Loucy (cell line): Measurements from ENCODE around the gene IP6K2.

ENCODE experiments used
- H2AFZ ChIP-seq: fragments of 200-600 bp; sonication (generic); 2 replicates; pipeline ENCODE4 v1.6.0; 2016; ENCODE audit warnings: antibody characterized with exemption, mild to moderate bottlenecking, low read length, moderate library complexity
- H3F3A ChIP-seq: fragments of 200-600 bp; 2 replicates; pipeline ENCODE4 v1.6.0; 2016; ENCODE audit warnings: antibody characterized with exemption, low read depth, mild to moderate bottlenecking
- H3K27me3 ChIP-seq: fragments of 200-600 bp; sonication (generic); 2 replicates; pipeline ENCODE4 v1.6.1; 2014; ENCODE audit warnings: low read length, mild to moderate bottlenecking; ENCODE audit not compliant: insufficient read depth, poor library complexity, severe bottlenecking
- H3K36me3 ChIP-seq: fragments of 200-600 bp; sonication (generic); 2 replicates; pipeline ENCODE4 v1.6.1; 2016; ENCODE audit warnings: low read length; ENCODE audit not compliant: insufficient read depth
- H3K4me1 ChIP-seq: fragments of 200-600 bp; sonication (generic); 2 replicates; pipeline ENCODE4 v1.5.1; 2014; ENCODE audit warnings: low read length, mild to moderate bottlenecking; ENCODE audit not compliant: insufficient read depth, poor library complexity, severe bottlenecking
- H3K4me2 ChIP-seq: fragments of 200-600 bp; sonication (generic); 2 replicates; pipeline ENCODE4 v1.6.0; 2014; ENCODE audit warnings: antibody characterized with exemption, low read length, low read depth, mild to moderate bottlenecking; ENCODE audit not compliant: poor library complexity, severe bottlenecking
- H3K4me3 ChIP-seq: fragments of 200-600 bp; sonication (generic); 2 replicates; pipeline ENCODE4 v1.5.1; 2014; ENCODE audit warnings: low read length, mild to moderate bottlenecking, mixed read lengths; ENCODE audit not compliant: poor library complexity, severe bottlenecking
- H3K79me2 ChIP-seq: fragments of 200-600 bp; sonication (generic); 2 replicates; pipeline ENCODE4 v1.6.1; 2014; ENCODE audit warnings: low read length; ENCODE audit not compliant: insufficient read depth
- H3K9ac ChIP-seq: fragments of 200-600 bp; sonication (generic); 2 replicates; pipeline ENCODE4 v1.6.0; 2014; ENCODE audit warnings: mild to moderate bottlenecking, low read depth, low read length, moderate library complexity; ENCODE audit not compliant: poor library complexity, severe bottlenecking
- H3K9me2 ChIP-seq: fragments of 200-600 bp; sonication (generic); replicated peaks from 2 replicates; pipeline ENCODE4 v1.6.1; 2016; ENCODE audit warnings: low read depth, low read length, mixed read lengths
- H3K9me3 ChIP-seq: fragments of 200-600 bp; sonication (generic); 2 replicates; pipeline ENCODE4 v1.6.1; 2014; ENCODE audit warnings: mild to moderate bottlenecking, antibody characterized with exemption, low read length, low read depth; ENCODE audit not compliant: insufficient read depth
- H4K20me1 ChIP-seq: fragments of 200-600 bp; sonication (generic); 2 replicates; pipeline ENCODE4 v1.6.0; 2014; ENCODE audit warnings: antibody characterized with exemption, low read length, mild to moderate bottlenecking; ENCODE audit not compliant: insufficient read depth, poor library complexity, severe bottlenecking
- CTCF ChIP-seq: fragments of 200-600 bp; sonication (generic); conservative IDR thresholded peaks from 2 replicates; pipeline ENCODE4 v1.5.1; 2014; ENCODE audit warnings: mild to moderate bottlenecking, antibody characterized with exemption, low read length
- EZH2phosphoT487 ChIP-seq: fragments of 200-600 bp; IDR thresholded peaks from 2 replicates; pipeline ENCODE4 v1.6.1; 2018; ENCODE audit warnings: antibody characterized with exemption, mild to moderate bottlenecking, moderate library complexity, borderline replicate concordance

IP6K2 gene

GRCh38 chr3:48748754-48749153 is 31.7 kb upstream of the IP6K2 start:
- H3K9ac ChIP-seq, result no peak overlapping the region
- no peaks in the 10 kb centered on the region for H3K79me2 ChIP-seq
- H3K27me3 ChIP-seq, result no peaks in the 10 kb centered on the region
- H3K36me3 ChIP-seq, result no peaks in the 10 kb centered on the region
- H3K4me1 ChIP-seq, result no peaks in the 10 kb centered on the region
- TF ChIP-seq EZH2phosphoT487 (no peak), CTCF (no peak)
- H3K4me3 ChIP-seq, result no peak overlapping the region
- H4K20me1 ChIP-seq, result no peaks in the 10 kb centered on the region
- H3K4me2 ChIP-seq, result no peak overlapping the region
- no peaks in the 10 kb centered on the region for H3F3A ChIP-seq
- no peak overlapping the region for H2AFZ ChIP-seq
- H3K9me3 ChIP-seq, result no peaks in the 10 kb centered on the region
- no peaks in the 10 kb centered on the region for H3K9me2 ChIP-seq

- Histone ChIP-seq H3K27me3 (no peaks in the 10 kb centered on the region), H4K20me1 (no peaks in the 10 kb centered on the region), H3K9ac (no peak overlapping the region), H3K79me2 (no peaks in the 10 kb centered on the region), H3F3A (no peaks in the 10 kb centered on the region), H2AFZ (no peak overlapping the region), H3K4me1 (no peaks in the 10 kb centered on the region), H3K9me3 (no peaks in the 10 kb centered on the region), H3K4me3 (no peak overlapping the region), H3K9me2 (no peaks in the 10 kb centered on the region), H3K4me2 (no peak overlapping the region), H3K36me3 (no peaks in the 10 kb centered on the region)
- TF ChIP-seq CTCF (no peak), EZH2phosphoT487 (no peak)
Observed at GRCh38 chr3:48747706-48748105, 30.7 kb upstream of the IP6K2 start.

GRCh38 chr3:48747015-48747615 is 30.1 kb upstream of the IP6K2 start:
- Histone ChIP-seq H4K20me1 (no peaks in the 10 kb centered on the region), H3F3A (no peaks in the 10 kb centered on the region), H3K36me3 (no peaks in the 10 kb centered on the region), H3K9me3 (no peaks in the 10 kb centered on the region), H3K4me3 (no peak overlapping the region), H3K4me1 (no peaks in the 10 kb centered on the region), H3K27me3 (no peaks in the 10 kb centered on the region), H2AFZ (no peak overlapping the region), H3K4me2 (no peak overlapping the region), H3K9me2 (no peaks in the 10 kb centered on the region), H3K79me2 (no peaks in the 10 kb centered on the region), H3K9ac (no peak overlapping the region)
- TF ChIP-seq CTCF (no peak), EZH2phosphoT487 (no peak)
